HepG2 (cell line): Measurements from ENCODE around the gene ATP6V0A1. TPM values are rescaled to one million over a fixed set of nuclear protein-coding genes. Genes with fewer than 3 reads are reported as not detected.

Source experiments
- ATAC-seq: fragments of 200-7000 bp; cut with Tn5 transposase; 3 replicates; pipeline ENCODE4 v1.9.1; 2020; ENCODE audit warnings: mild to moderate bottlenecking, moderate library complexity
- BruUV-seq: library from RNA; stranded (reverse); fragments of 400-500 nt; replicated peaks from 2 replicates; lab custom pipeline; 2021; lab: Mats Ljungman, UMichigan
- CTCF ChIA-PET: fragments of 300-600 bp; formaldehyde crosslinking; extraction: SDS; loops from one replicate; lab custom pipeline; 2021; ENCODE audit warnings: low total read pairs, inconsistent platforms, low intra/inter-chr PET ratio; lab: Yijun Ruan, JAX
- POLR2A ChIA-PET: fragments of 350-600 bp; sonication (Branson Sonifier 250); formaldehyde crosslinking; loops from one replicate; lab custom pipeline; 2020; ENCODE audit warnings: antibody characterized with exemption, inconsistent platforms; lab: Yijun Ruan, JAX
- DNase-seq: peaks from one replicate; pipeline ENCODE4 v3.0.0-alpha.2; 2015; ENCODE audit warnings: low spot score
- FAIRE-seq: peaks from 3 replicates; lab custom pipeline; 2011; peaks lifted over from hg19 to GRCh38; lab: Jason Lieb, UNC
- H2AFZ ChIP-seq: one replicate; pipeline ENCODE4 v1.6.1; 2011; ENCODE audit warnings: low read length, inconsistent platforms
- H3K27ac ChIP-seq: fragments of 300-600 bp; 3 replicates; pipeline ENCODE4 v1.8.0; 2011; ENCODE audit warnings: mixed run types, mild to moderate bottlenecking, mixed read lengths, low read length, inconsistent platforms; ENCODE audit not compliant: insufficient read depth; ENCODE audit errors: extremely low read length
- H3K27me3 ChIP-seq, 2 experiments: fragments of 200-600 bp in 1 of 2; 2 replicates in 1 of 2; 3 replicates in 1 of 2; pipeline versions ENCODE4 v1.6.0 to v1.8.0; 2011; ENCODE audit warnings: low read length in 2 of 2, mild to moderate bottlenecking in 2 of 2, moderate library complexity in 2 of 2, inconsistent platforms in 1 of 2; ENCODE audit not compliant: insufficient read depth in 2 of 2, control insufficient read depth in 1 of 2
- H3K36me3 ChIP-seq, 2 experiments: fragments of 200-600 bp in 1 of 2; replicated peaks in 1 of 2; 2 replicates in 1 of 2; 3 replicates in 1 of 2; pipeline versions ENCODE4 v1.5.1 to v1.8.0; 2011; ENCODE audit warnings: low read length in 2 of 2, inconsistent platforms in 1 of 2; ENCODE audit not compliant: insufficient read depth in 2 of 2, control insufficient read depth in 1 of 2
- H3K4me1 ChIP-seq: 2 replicates; pipeline ENCODE4 v1.5.1; 2012; ENCODE audit warnings: low read length, inconsistent platforms; ENCODE audit not compliant: insufficient read depth
- H3K4me2 ChIP-seq: 2 replicates; pipeline ENCODE4 v1.6.0; 2011; ENCODE audit warnings: low read depth, low read length, inconsistent platforms
- H3K4me3 ChIP-seq, 3 experiments: fragments of 200-600 bp in 1 of 3; sonication (generic), shearing (Covaris generic) in 1 of 3; replicated peaks in 1 of 3; 2 replicates each; pipeline ENCODE4 v1.5.1; 2011 to 2016; ENCODE audit warnings: low read length in 3 of 3, inconsistent platforms in 2 of 3, low read depth in 2 of 3, mild to moderate bottlenecking in 2 of 3, control low read depth in 1 of 3, mixed read lengths in 1 of 3; ENCODE audit not compliant: insufficient read depth in 1 of 3
- H3K79me2 ChIP-seq: one replicate; pipeline ENCODE4 v1.6.1; 2011; ENCODE audit warnings: low read length, inconsistent platforms; ENCODE audit not compliant: insufficient read depth
- H3K9ac ChIP-seq: 2 replicates; pipeline ENCODE4 v1.6.0; 2011; ENCODE audit warnings: mild to moderate bottlenecking, low read depth, low read length, inconsistent platforms; ENCODE audit not compliant: insufficient read depth
- H3K9me3 ChIP-seq: 2 replicates; pipeline ENCODE4 v1.5.1; 2012; ENCODE audit warnings: mild to moderate bottlenecking, low read length
- H4K20me1 ChIP-seq: 2 replicates; pipeline ENCODE4 v1.6.0; 2011; ENCODE audit warnings: inconsistent platforms, mild to moderate bottlenecking, low read length, moderate library complexity; ENCODE audit not compliant: insufficient read depth
- HBP1 ChIP-seq: IDR thresholded peaks from 2 replicates; pipeline ENCODE4 v1.6.1; 2016; ENCODE audit warnings: low read depth, control low read depth
- HCFC1 ChIP-seq: fragments of 150-350 bp; IDR thresholded peaks from 2 replicates; pipeline ENCODE4 v1.6.1; 2014; ENCODE audit warnings: low read depth, low read length
- MEF2D ChIP-seq: sonication (generic); formaldehyde crosslinking; IDR thresholded peaks from 2 replicates; pipeline ENCODE4 v1.5.1; 2020; ENCODE audit warnings: mild to moderate bottlenecking, missing genetic modification reagents
- ZBTB49 ChIP-seq: sonication (generic); formaldehyde crosslinking; IDR thresholded peaks from 2 replicates; pipeline ENCODE4 v1.4.0; 2020; ENCODE audit warnings: missing genetic modification reagents, borderline replicate concordance
- ZNF281 ChIP-seq: sonication (generic); formaldehyde crosslinking; IDR thresholded peaks from 2 replicates; pipeline ENCODE4 v1.4.0; 2020; ENCODE audit warnings: missing genetic modification reagents, borderline replicate concordance
- ZNF326 ChIP-seq: sonication (generic); formaldehyde crosslinking; IDR thresholded peaks from 2 replicates; pipeline ENCODE4 v1.4.0; 2020; ENCODE audit warnings: missing genetic modification reagents, borderline replicate concordance
- ZNF407 ChIP-seq: sonication (generic); formaldehyde crosslinking; IDR thresholded peaks from one replicate; pipeline ENCODE4 v1.5.1; 2020; ENCODE audit warnings: mild to moderate bottlenecking, missing genetic modification reagents; ENCODE audit errors: not compliant biosample characterization
- ZNF44 ChIP-seq: sonication (generic); formaldehyde crosslinking; IDR thresholded peaks from 2 replicates; pipeline ENCODE4 v1.5.1; 2020; ENCODE audit warnings: mild to moderate bottlenecking, missing genetic modification reagents
- ZNF468 ChIP-seq: sonication (generic); formaldehyde crosslinking; IDR thresholded peaks from 2 replicates; pipeline ENCODE4 v1.8.0; 2022; ENCODE audit warnings: mild to moderate bottlenecking, moderate library complexity, missing genetic modification reagents
- WGBS: methylation state at CpG from one replicate; pipeline ENCODE4 v1.1.6; 2017; ENCODE audit warnings: low lambda C conversion rate; 5-methylcytosine and 5-hydroxymethylcytosine counted together
- in situ Hi-C: cut with HindIII; loops from 2 replicates; pipeline ENCODE4 v1.10.0; 2017; ENCODE audit warnings: low pct_unique_long_range_greater_than_20kb; ENCODE audit not compliant: extremely low pct_ligation_motif_present
- intact Hi-C: fragments of 100-400 bp; cut with micrococcal nuclease; formaldehyde crosslinking; loops from one replicate; pipeline ENCODE4 v1.10.0; 2022; ENCODE audit not compliant: unreplicated experiment
- polyA plus RNA-seq, 8 experiments: library from polyadenylated mRNA; depleted of rRNA in 3 of 8; stranded (reverse) in 7 of 8; unstranded in 1 of 8; fragments of >200 nt; fragmentation: Illumina TruSeq in 4 of 8; extraction: Trizol in 4 of 8; gene quantifications; 2 replicates each; pipeline versions ENCODE4 v1.2.1 to v1.2.3, GENCODE V29; 2011 to 2016; ENCODE audit warnings: low read depth in 4 of 8, missing spikeins in 1 of 8, mixed read lengths in 1 of 8; ENCODE audit not compliant: insufficient read depth in 1 of 8
- total RNA-seq, 5 experiments: library from RNA; depleted of rRNA; stranded (reverse); fragments of >200 nt; fragmentation: Illumina TruSeq; extraction: Trizol; gene quantifications; 2 replicates each; pipeline ENCODE4 v1.2.3, GENCODE V29; 2016; ENCODE audit warnings: low read depth in 1 of 5

ATP6V0A1 gene
- total and polyA plus RNA-seq, 2 of the 13 experiments (the other 11 are each of a cell fraction or from before 2014, with no cell fraction given), result 27.9 to 54.1 TPM

GRCh38 chr17:42488032-42488431, 29.4 kb downstream of the ATP6V0A1 start:
- H4K20me1 ChIP-seq, result no peaks in the 10 kb centered on the region
- H3K4me2 ChIP-seq, result no peak overlapping the region
- H3K9ac ChIP-seq, result no peak overlapping the region
- CTCF ChIA-PET, result no interaction called here
- in situ Hi-C loops, result no loop called here
- no peak overlapping the region for H3K27ac ChIP-seq
- H3K79me2 ChIP-seq, result no peaks in the 10 kb centered on the region
- no peaks in the 10 kb centered on the region for H3K27me3 ChIP-seq
- H2AFZ ChIP-seq, result no peak overlapping the region
- intact Hi-C loops, result loop anchor here (10.0 kb wide), 1 partner anchor 63 kb away; the partner anchor contains the start of gene CAVIN1
- 98% methylated on average over 1 of the region's 1 CpG for WGBS
- FAIRE-seq, result no peak
- peaks cover 50% of the 10 kb centered on the region for H3K4me1 ChIP-seq
- no peak for DNase-seq
- no peak for ATAC-seq
- no peaks in the 10 kb centered on the region for H3K9me3 ChIP-seq
- no peak overlapping the region for H3K4me3 ChIP-seq
- H3K36me3 ChIP-seq, result peaks cover 40 to 71% of the 10 kb centered on the region in 2 experiments
- BruUV-seq, result no TSS peak
- POLR2A ChIA-PET, result interaction anchor here (1.6 kb wide), 1 partner anchor 32 kb away, joined by 4 read pairs; no protein-coding TSS in a partner anchor
- TF ChIP-seq HBP1 (CRISPR knock-in tag), result no peak
- no peak for TF ChIP-seq HCFC1
- TF ChIP-seq ZNF468, result no peak
- no peak for TF ChIP-seq ZNF44
- no peak for TF ChIP-seq ZNF407 (CRISPR knock-in tag)
- no peak for TF ChIP-seq ZNF281 (CRISPR knock-in tag)
- TF ChIP-seq ZNF326, result no peak
- TF ChIP-seq MEF2D (CRISPR knock-in tag), result no peak
- no peak for TF ChIP-seq ZBTB49 (CRISPR knock-in tag)
